ENCODE results near the gene SDHB. TPM values are rescaled to one million over a fixed set of nuclear protein-coding genes. Genes with fewer than 3 reads are reported as not detected.
A peak's percentile ranks its signal among the peaks of the same experiment; 100 is the strongest.

The SDHB gene
- total RNA-seq, 1 experiment from 2014 or later: 212 TPM

GRCh38 chr1:16978567-16979474 is 75.0 kb downstream of the SDHB start:
- no peaks in the 10 kb centered on the region for H3K27me3 ChIP-seq (ENCODE audit: control insufficient read depth, insufficient read depth, low read length)
- 0 out of 2 replicates have a peak, but pooled peaks cover 4% of the 10 kb centered on the region for H3K4me1 ChIP-seq (ENCODE audit: control insufficient read depth, insufficient read depth, low read length)
- H3K27ac ChIP-seq (ENCODE audit: low read length): no peak overlapping the region
- CTCF ChIA-PET: no interaction called here
- no peak for TF ChIP-seq TCF7L2 (IDR thresholded peaks at IDR 0.05; ENCODE audit: low read depth, low read length)
- no peak for TF ChIP-seq CTCF (IDR thresholded peaks at IDR 0.05)
- TF ChIP-seq, protein P1, sequence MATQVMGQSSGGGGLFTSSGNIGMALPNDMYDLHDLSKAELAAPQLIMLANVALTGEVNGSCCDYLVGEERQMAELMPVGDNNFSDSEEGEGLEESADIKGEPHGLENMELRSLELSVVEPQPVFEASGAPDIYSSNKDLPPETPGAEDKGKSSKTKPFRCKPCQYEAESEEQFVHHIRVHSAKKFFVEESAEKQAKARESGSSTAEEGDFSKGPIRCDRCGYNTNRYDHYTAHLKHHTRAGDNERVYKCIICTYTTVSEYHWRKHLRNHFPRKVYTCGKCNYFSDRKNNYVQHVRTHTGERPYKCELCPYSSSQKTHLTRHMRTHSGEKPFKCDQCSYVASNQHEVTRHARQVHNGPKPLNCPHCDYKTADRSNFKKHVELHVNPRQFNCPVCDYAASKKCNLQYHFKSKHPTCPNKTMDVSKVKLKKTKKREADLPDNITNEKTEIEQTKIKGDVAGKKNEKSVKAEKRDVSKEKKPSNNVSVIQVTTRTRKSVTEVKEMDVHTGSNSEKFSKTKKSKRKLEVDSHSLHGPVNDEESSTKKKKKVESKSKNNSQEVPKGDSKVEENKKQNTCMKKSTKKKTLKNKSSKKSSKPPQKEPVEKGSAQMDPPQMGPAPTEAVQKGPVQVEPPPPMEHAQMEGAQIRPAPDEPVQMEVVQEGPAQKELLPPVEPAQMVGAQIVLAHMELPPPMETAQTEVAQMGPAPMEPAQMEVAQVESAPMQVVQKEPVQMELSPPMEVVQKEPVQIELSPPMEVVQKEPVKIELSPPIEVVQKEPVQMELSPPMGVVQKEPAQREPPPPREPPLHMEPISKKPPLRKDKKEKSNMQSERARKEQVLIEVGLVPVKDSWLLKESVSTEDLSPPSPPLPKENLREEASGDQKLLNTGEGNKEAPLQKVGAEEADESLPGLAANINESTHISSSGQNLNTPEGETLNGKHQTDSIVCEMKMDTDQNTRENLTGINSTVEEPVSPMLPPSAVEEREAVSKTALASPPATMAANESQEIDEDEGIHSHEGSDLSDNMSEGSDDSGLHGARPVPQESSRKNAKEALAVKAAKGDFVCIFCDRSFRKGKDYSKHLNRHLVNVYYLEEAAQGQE (IDR thresholded peaks at IDR 0.05; ENCODE audit: insufficient read depth in 1 of 2, low read depth in 2 of 2, low read length in 1 of 2): no peak
- TF ChIP-seq POLR2AphosphoS5 (IDR thresholded peaks at IDR 0.05; ENCODE audit: low read depth, low read length): no peak
- no peak for TF ChIP-seq SIN3A (IDR thresholded peaks at IDR 0.05; ENCODE audit: borderline replicate concordance, insufficient read depth, low read depth, low read length)
- peaks cover 3% of the 10 kb centered on the region; the same call in 1 of the 2 replicates for H3K36me3 ChIP-seq (ENCODE audit: control insufficient read depth, insufficient read depth, low read length)
- POLR2A ChIA-PET: interaction anchor here (0.7 kb wide), 1 partner anchor 38 kb away, joined by 5 read pairs; no protein-coding TSS in a partner anchor
- intact Hi-C loops (cut with micrococcal nuclease; ENCODE audit: unreplicated experiment) (no loop called here), in situ Hi-C loops (cut with HindIII; ENCODE audit: low pct_unique_long_range_greater_than_20kb, low sequenced_read_pairs) (no loop called here)
- no peak for DNase-seq (ENCODE audit: low read depth, low spot score)
- ATAC-seq: no peak
- H3K4me3 ChIP-seq (ENCODE audit: low read depth in 2 of 2, low read length in 2 of 2): peak overlapping the region; percentile 45 to 59; a peak in 3 of 4 replicates
- BruUV-seq (replicated peaks): no TSS peak
- no peaks in the 10 kb centered on the region for H3K9me3 ChIP-seq (ENCODE audit: control insufficient read depth, insufficient read depth, low read depth, low read length)

DNA sequence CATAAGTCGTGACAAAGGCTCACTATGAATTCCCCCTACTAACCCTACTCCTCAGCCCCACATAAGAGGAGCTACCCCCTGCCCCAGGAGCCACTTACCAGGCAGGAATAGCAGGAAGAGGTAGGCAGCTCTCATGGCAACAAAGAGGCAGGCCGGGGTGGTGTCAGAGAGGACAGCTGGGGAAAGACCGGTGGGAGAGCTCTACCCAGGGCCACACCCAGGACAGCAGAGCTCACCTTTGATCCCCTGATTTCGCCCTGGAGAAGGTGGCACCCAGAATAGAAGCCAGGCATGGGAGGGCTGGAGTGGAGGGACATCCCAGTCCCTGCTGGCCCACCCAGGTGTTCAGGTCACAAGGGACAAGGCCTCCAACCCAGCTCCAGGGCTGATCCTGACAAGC is 75.7 kb downstream of the SDHB start:
- no peak for DNase-seq (ENCODE audit: low read depth, low spot score)
- Histone ChIP-seq H3K36me3 (ENCODE audit: control insufficient read depth, insufficient read depth, low read length) (peaks cover 3% of the 10 kb centered on the region; the same call in 1 of the 2 replicates), H3K4me3 (ENCODE audit: low read depth in 2 of 2, low read length in 2 of 2) (no peak overlapping the region), H3K9me3 (ENCODE audit: control insufficient read depth, insufficient read depth, low read depth, low read length) (no peaks in the 10 kb centered on the region), H3K27ac (ENCODE audit: low read length) (no peak overlapping the region), H3K27me3 (ENCODE audit: control insufficient read depth, insufficient read depth, low read length) (no peaks in the 10 kb centered on the region), H3K4me1 (ENCODE audit: control insufficient read depth, insufficient read depth, low read length) (0 out of 2 replicates have a peak, but pooled peaks cover 4% of the 10 kb centered on the region)
- intact Hi-C loops (cut with micrococcal nuclease; ENCODE audit: unreplicated experiment): no loop called here
- no peak for ATAC-seq
- POLR2A ChIA-PET: interaction anchor here (0.7 kb wide), 1 partner anchor 39 kb away, joined by 5 read pairs; no protein-coding TSS in a partner anchor
- CTCF ChIA-PET: interaction anchor here (0.6 kb wide), 1 partner anchor 1204 kb away, joined by 15 read pairs; no protein-coding TSS in a partner anchor
- in situ Hi-C loops (cut with HindIII; ENCODE audit: low pct_unique_long_range_greater_than_20kb, low sequenced_read_pairs): no loop called here
- TF ChIP-seq POLR2AphosphoS5 (IDR thresholded peaks at IDR 0.05; ENCODE audit: low read depth, low read length) (no peak), SIN3A (IDR thresholded peaks at IDR 0.05; ENCODE audit: borderline replicate concordance, insufficient read depth, low read depth, low read length) (no peak), TCF7L2 (IDR thresholded peaks at IDR 0.05; ENCODE audit: low read depth, low read length) (no peak), CTCF (IDR thresholded peaks at IDR 0.05) (no peak)
- TF ChIP-seq, protein P1 (IDR thresholded peaks at IDR 0.05; ENCODE audit: insufficient read depth in 1 of 2, low read depth in 2 of 2, low read length in 1 of 2): no peak
- BruUV-seq (replicated peaks): no TSS peak
